ENCODE data around the gene DTYMK.
A peak's percentile ranks its signal among the peaks of the same experiment; 100 is the strongest.

- TF ChIP-seq GATA2 (IDR thresholded peaks at IDR 0.05; ENCODE audit: insufficient read depth, insufficient read length, low read depth, low read length) (no peak), POLR2AphosphoS5 (IDR thresholded peaks at IDR 0.05; ENCODE audit: insufficient read depth, low read depth, low read length) (peak; percentile 97), POLR2A (IDR thresholded peaks at IDR 0.05; ENCODE audit: low read depth, low read length) (peak; percentile 98), EZH2 (IDR thresholded peaks at IDR 0.05; ENCODE audit: borderline replicate concordance, low read depth, low read length, severe bottlenecking) (no peak)
- TF ChIP-seq, protein P1, sequence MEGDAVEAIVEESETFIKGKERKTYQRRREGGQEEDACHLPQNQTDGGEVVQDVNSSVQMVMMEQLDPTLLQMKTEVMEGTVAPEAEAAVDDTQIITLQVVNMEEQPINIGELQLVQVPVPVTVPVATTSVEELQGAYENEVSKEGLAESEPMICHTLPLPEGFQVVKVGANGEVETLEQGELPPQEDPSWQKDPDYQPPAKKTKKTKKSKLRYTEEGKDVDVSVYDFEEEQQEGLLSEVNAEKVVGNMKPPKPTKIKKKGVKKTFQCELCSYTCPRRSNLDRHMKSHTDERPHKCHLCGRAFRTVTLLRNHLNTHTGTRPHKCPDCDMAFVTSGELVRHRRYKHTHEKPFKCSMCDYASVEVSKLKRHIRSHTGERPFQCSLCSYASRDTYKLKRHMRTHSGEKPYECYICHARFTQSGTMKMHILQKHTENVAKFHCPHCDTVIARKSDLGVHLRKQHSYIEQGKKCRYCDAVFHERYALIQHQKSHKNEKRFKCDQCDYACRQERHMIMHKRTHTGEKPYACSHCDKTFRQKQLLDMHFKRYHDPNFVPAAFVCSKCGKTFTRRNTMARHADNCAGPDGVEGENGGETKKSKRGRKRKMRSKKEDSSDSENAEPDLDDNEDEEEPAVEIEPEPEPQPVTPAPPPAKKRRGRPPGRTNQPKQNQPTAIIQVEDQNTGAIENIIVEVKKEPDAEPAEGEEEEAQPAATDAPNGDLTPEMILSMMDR (IDR thresholded peaks at IDR 0.05; ENCODE audit: extremely low read depth in 1 of 2, insufficient read depth in 1 of 2, low read depth in 1 of 2, low read length in 2 of 2) = no peak
Observed at GRCh38 chr2:241734467-241735208, 48.0 kb upstream of the DTYMK start, which contains the start of gene D2HGDH.
